PC-9 (cell line): ENCODE measurements around the gene TOM1.

Experiments used
- CTCF ChIP-seq: fragments of 200-600 bp; sonication (generic); conservative IDR thresholded peaks from 2 replicates; pipeline ENCODE4 v1.6.1; 2017; ENCODE audit warnings: mixed run types, antibody characterized with exemption, mild to moderate bottlenecking, moderate library complexity
- EZH2 ChIP-seq: fragments of 200-600 bp; sonication (generic); IDR thresholded peaks from 2 replicates; pipeline ENCODE4 v1.8.0; 2017; ENCODE audit warnings: antibody characterized with exemption, low read depth

GRCh38 chr22:35299217-35299672, 449 bp upstream of the TOM1 start:
- TF ChIP-seq CTCF, result no peak
- TF ChIP-seq EZH2, result no peak
